ENCODE data around the gene LGALS4. TPM values are rescaled to one million over a fixed set of nuclear protein-coding genes. Genes with fewer than 3 reads are reported as not detected.
"Not testable (repeated sequence)": the region's sequence is repeated elsewhere in the genome, so short reads cannot be mapped to it uniquely, and the experiment has no call there.

LGALS4 gene
- total and polyA plus RNA-seq, 9 of the 15 experiments (the other 6 are each of a cell fraction or from before 2014, with no cell fraction given) = 0.08 to 1.1 (median 0.30) TPM; not detected in 3

- 100% methylated on average over 4 of the region's 29 CpGs for WGBS (ENCODE audit: insufficient coverage, low coverage, missing lambda C conversion rate)
- in situ Hi-C loops (cut with MboI); H3K4me3 ChIP-seq: not testable (repeated sequence)
Observed at GRCh38 chr19:38821230-38821825, 8.6 kb upstream of the LGALS4 start.

GRCh38 chr19:38819231-38819920, 6.6 kb upstream of the LGALS4 start:
- POLR2A ChIA-PET = interaction anchor here (0.7 to 1.2 kb wide), 6 partner anchors 8 to 70 kb away, joined by 3 to 4 read pairs (median 3); no protein-coding TSS in a partner anchor
- no TSS peak for BruUV-seq (replicated peaks)
- TF ChIP-seq CHD1 (IDR thresholded peaks at IDR 0.05; ENCODE audit: low read length) (no peak), ZC3H8 (IDR thresholded peaks at IDR 0.05) (no peak), MTF1 (CRISPR knock-in tag; IDR thresholded peaks at IDR 0.05; ENCODE audit: borderline replicate concordance) (no peak), MIER1 (IDR thresholded peaks at IDR 0.05; ENCODE audit: low read depth) (no peak), PURB (CRISPR knock-in tag; IDR thresholded peaks at IDR 0.05; ENCODE audit: low read depth) (no peak), DDX20 (tag; IDR thresholded peaks at IDR 0.05; ENCODE audit: low read depth) (no peak), GATA2 (CRISPR knock-in tag; IDR thresholded peaks at IDR 0.05) (peak; percentile 65; the same call in 1 of the 2 replicates)
- TF ChIP-seq, protein P1, sequence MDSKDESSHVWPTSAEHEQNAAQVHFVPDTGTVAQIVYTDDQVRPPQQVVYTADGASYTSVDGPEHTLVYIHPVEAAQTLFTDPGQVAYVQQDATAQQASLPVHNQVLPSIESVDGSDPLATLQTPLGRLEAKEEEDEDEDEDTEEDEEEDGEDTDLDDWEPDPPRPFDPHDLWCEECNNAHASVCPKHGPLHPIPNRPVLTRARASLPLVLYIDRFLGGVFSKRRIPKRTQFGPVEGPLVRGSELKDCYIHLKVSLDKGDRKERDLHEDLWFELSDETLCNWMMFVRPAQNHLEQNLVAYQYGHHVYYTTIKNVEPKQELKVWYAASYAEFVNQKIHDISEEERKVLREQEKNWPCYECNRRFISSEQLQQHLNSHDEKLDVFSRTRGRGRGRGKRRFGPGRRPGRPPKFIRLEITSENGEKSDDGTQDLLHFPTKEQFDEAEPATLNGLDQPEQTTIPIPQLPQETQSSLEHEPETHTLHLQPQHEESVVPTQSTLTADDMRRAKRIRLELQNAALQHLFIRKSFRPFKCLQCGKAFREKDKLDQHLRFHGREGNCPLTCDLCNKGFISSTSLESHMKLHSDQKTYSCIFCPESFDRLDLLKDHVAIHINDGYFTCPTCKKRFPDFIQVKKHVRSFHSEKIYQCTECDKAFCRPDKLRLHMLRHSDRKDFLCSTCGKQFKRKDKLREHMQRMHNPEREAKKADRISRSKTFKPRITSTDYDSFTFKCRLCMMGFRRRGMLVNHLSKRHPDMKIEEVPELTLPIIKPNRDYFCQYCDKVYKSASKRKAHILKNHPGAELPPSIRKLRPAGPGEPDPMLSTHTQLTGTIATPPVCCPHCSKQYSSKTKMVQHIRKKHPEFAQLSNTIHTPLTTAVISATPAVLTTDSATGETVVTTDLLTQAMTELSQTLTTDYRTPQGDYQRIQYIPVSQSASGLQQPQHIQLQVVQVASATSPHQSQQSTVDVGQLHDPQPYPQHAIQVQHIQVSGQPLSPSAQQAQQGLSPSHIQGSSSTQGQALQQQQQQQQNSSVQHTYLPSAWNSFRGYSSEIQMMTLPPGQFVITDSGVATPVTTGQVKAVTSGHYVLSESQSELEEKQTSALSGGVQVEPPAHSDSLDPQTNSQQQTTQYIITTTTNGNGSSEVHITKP (IDR thresholded peaks at IDR 0.05; ENCODE audit: partially characterized antibody) = no peak

More at GRCh38 chr19:38821230-38821825, 8.6 kb upstream of the LGALS4 start:
- H3K4me2 ChIP-seq (ENCODE audit: insufficient read depth, low read length); BruUV-seq (replicated peaks); H4K20me1 ChIP-seq (replicated peaks; ENCODE audit: control insufficient read depth, insufficient read depth, low read length); intact Hi-C loops (cut with micrococcal nuclease); ATAC-seq; H2AFZ ChIP-seq (ENCODE audit: low read depth, low read length); FAIRE-seq; H3K9me3 ChIP-seq (replicated peaks; ENCODE audit: control insufficient read depth, insufficient read depth, low read depth, low read length); H3K9me1 ChIP-seq (ENCODE audit: control insufficient read depth, insufficient read depth, low read length); H3K27ac ChIP-seq (ENCODE audit: extremely low read depth, low read depth, low read length); H3K79me2 ChIP-seq (ENCODE audit: control insufficient read depth, insufficient read depth, low read length); CTCF ChIA-PET (ENCODE audit: low intra/inter-chr PET ratio); DNase-seq (ENCODE audit: extremely low read depth in 1 of 4, low spot score in 3 of 4); H3K27me3 ChIP-seq (ENCODE audit: control insufficient read depth in 2 of 2, insufficient read depth in 2 of 2, low read length in 2 of 2); H3K9ac ChIP-seq (ENCODE audit: insufficient read depth in 1 of 2, low read depth in 2 of 2, low read length in 2 of 2): not testable (repeated sequence)
- POLR2A ChIA-PET = interaction anchor here (0.6 to 1.5 kb wide), 4 partner anchors 11 to 185 kb away, joined by 3 to 6 read pairs (median 4); partner anchors contain the start of gene ECH1
- peaks cover 12% of the 10 kb centered on the region; the same call in 2 of the 3 replicates for H3K36me3 ChIP-seq (ENCODE audit: control insufficient read depth, insufficient read depth, low read length)
- peak; percentile 60 for TF ChIP-seq HLTF (IDR thresholded peaks at IDR 0.05)
- TF ChIP-seq POLR2G (IDR thresholded peaks at IDR 0.05; ENCODE audit: low read depth, low read length) = 0 out of 2 replicates have a peak, but pooled peaks have one; percentile 26
- TF ChIP-seq RBFOX2 (IDR thresholded peaks at IDR 0.05; ENCODE audit: low read depth, low read length) = 0 out of 2 replicates have a peak, but pooled peaks have one; percentile 23
- peaks cover 20 to 40% of the 10 kb centered on the region in 2 experiments for H3K4me1 ChIP-seq (replicated peaks in 1 of 2; ENCODE audit: control insufficient read depth in 2 of 2, insufficient read depth in 2 of 2, low read length in 2 of 2)

More at GRCh38 chr19:38819231-38819920, 6.6 kb upstream of the LGALS4 start:
- WGBS (ENCODE audit: insufficient coverage, low coverage, missing lambda C conversion rate) = 34% methylated on average over 13 of the region's 13 CpGs
- H4K20me1 ChIP-seq (replicated peaks; ENCODE audit: control insufficient read depth, insufficient read depth, low read length) = no peaks in the 10 kb centered on the region
- no peaks in the 10 kb centered on the region for H3K79me2 ChIP-seq (ENCODE audit: control insufficient read depth, insufficient read depth, low read length)
- peaks cover 20 to 53% of the 10 kb centered on the region in 2 experiments for H3K4me1 ChIP-seq (replicated peaks in 1 of 2; ENCODE audit: control insufficient read depth in 2 of 2, insufficient read depth in 2 of 2, low read length in 2 of 2)
- ATAC-seq = peak; percentile 98
- H3K4me2 ChIP-seq (ENCODE audit: insufficient read depth, low read length) = peak overlapping the region; percentile 69
- H3K9me3 ChIP-seq (replicated peaks; ENCODE audit: control insufficient read depth, insufficient read depth, low read depth, low read length) = peaks cover 8% of the 10 kb centered on the region
- CTCF ChIA-PET (ENCODE audit: low intra/inter-chr PET ratio) = no interaction called here
- intact Hi-C loops (cut with micrococcal nuclease) = loop anchor here (1.0 kb wide), 1 partner anchor 31 kb away; no protein-coding TSS in a partner anchor
- no peak overlapping the region for H2AFZ ChIP-seq (ENCODE audit: low read depth, low read length)
- H3K9ac ChIP-seq (ENCODE audit: insufficient read depth in 1 of 2, low read depth in 2 of 2, low read length in 2 of 2) = peak overlapping the region in 1 of 2 experiments; percentile 59; a peak in 2 of 4 replicates
- no peaks in the 10 kb centered on the region for H3K9me1 ChIP-seq (ENCODE audit: control insufficient read depth, insufficient read depth, low read length)
- peaks cover 22% of the 10 kb centered on the region; the same call in 2 of the 3 replicates for H3K36me3 ChIP-seq (ENCODE audit: control insufficient read depth, insufficient read depth, low read length)
- in situ Hi-C loops (cut with MboI) = no loop called here
- peak overlapping the region; percentile 67 for H3K27ac ChIP-seq (ENCODE audit: extremely low read depth, low read depth, low read length)
- FAIRE-seq = peak; percentile 99
- peak; percentile 81 to 93 (median 88) for DNase-seq (ENCODE audit: extremely low read depth in 1 of 4, low spot score in 3 of 4)
- H3K4me3 ChIP-seq = no peak overlapping the region
- no peaks in the 10 kb centered on the region for H3K27me3 ChIP-seq (ENCODE audit: control insufficient read depth in 2 of 2, insufficient read depth in 2 of 2, low read length in 2 of 2)
